Bone marrow (tissue), 2 donors: ENCODE results near the gene RIMBP3C.
"Not testable (repeated sequence)": the region's sequence is repeated elsewhere in the genome, so short reads cannot be mapped to it uniquely, and the experiment has no call there.

ENCODE experiments used
- DNase-seq, 2 donors: peaks; one replicate each; lab custom pipeline; 2025; lab: John Stamatoyannopoulos, UW

RIMBP3C gene, protein sequence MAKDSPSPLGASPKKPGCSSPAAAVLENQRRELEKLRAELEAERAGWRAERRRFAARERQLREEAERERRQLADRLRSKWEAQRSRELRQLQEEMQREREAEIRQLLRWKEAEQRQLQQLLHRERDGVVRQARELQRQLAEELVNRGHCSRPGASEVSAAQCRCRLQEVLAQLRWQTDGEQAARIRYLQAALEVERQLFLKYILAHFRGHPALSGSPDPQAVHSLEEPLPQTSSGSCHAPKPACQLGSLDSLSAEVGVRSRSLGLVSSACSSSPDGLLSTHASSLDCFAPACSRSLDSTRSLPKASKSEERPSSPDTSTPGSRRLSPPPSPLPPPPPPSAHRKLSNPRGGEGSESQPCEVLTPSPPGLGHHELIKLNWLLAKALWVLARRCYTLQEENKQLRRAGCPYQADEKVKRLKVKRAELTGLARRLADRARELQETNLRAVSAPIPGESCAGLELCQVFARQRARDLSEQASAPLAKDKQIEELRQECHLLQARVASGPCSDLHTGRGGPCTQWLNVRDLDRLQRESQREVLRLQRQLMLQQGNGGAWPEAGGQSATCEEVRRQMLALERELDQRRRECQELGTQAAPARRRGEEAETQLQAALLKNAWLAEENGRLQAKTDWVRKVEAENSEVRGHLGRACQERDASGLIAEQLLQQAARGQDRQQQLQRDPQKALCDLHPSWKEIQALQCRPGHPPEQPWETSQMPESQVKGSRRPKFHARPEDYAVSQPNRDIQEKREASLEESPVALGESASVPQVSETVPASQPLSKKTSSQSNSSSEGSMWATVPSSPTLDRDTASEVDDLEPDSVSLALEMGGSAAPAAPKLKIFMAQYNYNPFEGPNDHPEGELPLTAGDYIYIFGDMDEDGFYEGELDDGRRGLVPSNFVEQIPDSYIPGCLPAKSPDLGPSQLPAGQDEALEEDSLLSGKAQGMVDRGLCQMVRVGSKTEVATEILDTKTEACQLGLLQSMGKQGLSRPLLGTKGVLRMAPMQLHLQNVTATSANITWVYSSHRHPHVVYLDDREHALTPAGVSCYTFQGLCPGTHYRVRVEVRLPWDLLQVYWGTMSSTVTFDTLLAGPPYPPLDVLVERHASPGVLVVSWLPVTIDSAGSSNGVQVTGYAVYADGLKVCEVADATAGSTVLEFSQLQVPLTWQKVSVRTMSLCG (N-terminal part only)

DNA sequence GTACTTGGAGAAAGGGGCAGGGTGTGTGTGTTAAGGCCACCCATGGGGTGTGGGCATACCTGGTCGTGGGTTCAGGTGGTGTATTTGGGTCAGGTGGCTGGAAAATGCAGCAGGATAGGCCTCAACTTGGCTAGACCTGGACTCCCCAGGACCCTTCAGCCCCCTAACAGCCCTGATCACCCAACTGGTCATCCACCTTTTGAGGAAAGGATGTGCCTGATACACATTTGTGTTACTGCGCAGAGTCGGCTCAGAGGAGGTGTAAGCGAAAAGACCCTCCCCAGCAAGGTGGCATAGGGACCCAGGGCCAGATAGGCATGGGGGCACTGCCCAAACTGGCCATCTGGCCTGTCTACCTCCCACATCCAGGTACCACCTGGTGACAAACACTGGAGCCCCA lies at the start of gene RIMBP3C:
Gene RIMBP3C (minus strand): TSS at position 101 of the 400 bp plus-strand sequence. CDS start 485 bp downstream, outside the sequence.
- not testable (repeated sequence) for DNase-seq

- DNase-seq, result no peak
Observed at GRCh38 chr22:21599053-21599893, 48.0 kb upstream of the RIMBP3C start.

- no peak for DNase-seq
Observed at GRCh38 chr22:21598302-21598701, 47.0 kb upstream of the RIMBP3C start.

GRCh38 chr22:21596356-21597135 lies 45.3 kb upstream of the RIMBP3C start:
- DNase-seq, result not testable (repeated sequence)

- no peak for DNase-seq
Observed at GRCh38 chr22:21594865-21595452, 43.7 kb upstream of the RIMBP3C start.

DNA sequence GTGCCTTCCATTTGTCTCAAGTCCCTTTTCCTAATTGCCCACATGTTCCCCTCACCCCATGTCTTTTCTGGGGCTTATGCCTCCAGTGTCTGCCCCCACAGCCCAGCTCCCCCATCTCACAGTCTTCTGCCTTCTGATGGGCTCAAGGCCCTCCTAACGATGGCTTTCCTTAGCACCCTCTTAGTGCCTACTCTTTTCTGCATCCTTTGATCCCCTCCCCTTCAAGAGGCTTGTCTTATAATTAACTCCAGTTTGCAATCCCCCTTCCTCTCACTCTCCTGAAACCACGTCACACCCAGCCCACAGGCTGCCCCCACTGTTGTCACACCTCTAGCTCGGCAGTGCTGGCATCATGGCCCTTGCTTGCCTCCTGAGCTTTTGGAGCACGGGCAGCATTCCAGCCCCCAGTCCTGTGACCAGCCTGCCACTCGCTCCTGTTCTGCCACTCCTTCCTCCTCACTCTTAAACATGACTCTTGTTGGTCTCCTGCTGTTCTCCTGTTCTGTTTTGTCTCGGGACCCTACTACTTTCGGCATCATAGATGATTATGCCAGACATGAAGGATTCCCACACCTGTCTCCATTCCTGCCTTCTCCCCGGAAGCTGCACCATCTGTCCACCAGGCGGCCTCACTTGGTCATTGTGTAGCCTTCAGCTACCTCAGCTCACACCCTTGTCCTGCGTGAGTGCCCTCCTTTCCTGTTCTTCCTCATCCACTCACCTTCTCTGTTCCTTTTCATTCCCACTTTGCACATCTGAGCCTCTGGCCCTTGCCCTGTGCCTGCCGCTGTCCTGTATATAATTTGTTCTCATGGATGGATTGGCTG lies 42.4 kb upstream of the RIMBP3C start:
- DNase-seq, result no peak

DNA sequence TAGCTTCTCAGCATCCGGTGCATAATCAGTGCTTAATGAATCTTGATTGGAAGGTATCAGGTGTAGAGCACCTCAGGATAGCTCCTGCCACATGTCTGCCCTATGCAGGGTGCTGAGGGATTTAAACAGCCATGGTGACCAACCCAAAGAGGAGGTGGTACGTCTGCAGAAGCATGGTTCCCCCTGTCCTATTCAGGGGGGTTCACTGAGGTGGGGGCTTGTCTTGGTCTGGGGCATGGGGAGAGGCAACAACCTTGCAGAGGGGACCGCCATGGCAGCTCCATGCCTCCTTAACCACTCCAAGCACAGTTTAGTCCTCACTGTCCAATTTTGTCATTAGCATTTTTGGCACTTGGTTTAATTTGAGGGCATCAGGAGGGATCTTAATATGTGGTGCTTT lies 41.2 kb upstream of the RIMBP3C start:
- DNase-seq, result no peak

GRCh38 chr22:21591695-21592094 lies 40.4 kb upstream of the RIMBP3C start:
- DNase-seq, result no peak

- no peak for DNase-seq
Observed at GRCh38 chr22:21590809-21591641, 39.8 kb upstream of the RIMBP3C start.

DNA sequence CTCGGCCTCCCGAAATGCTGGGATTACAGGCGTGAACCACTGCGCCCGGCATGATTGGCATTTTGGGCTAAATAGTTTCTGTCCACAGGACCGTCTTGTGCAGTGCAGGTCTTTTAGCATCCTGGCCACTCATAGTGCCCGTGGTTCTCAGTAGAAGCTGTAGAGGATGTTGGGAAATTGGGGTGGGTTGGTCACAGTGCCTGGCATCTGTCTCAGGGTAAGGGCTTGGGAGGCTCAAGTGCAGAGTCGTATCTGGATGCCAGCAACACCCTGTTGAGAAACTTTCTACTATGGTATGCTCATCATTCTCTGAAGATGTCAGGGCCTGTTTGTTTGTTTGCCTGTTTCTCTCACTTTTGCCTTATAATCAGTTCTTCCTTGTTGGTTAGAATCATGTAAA lies 38.1 kb upstream of the RIMBP3C start:
- no peak for DNase-seq

- DNase-seq, result peak in 1 of 2 donors; percentile 44
Observed at GRCh38 chr22:21587803-21588611, 36.7 kb upstream of the RIMBP3C start.

DNA sequence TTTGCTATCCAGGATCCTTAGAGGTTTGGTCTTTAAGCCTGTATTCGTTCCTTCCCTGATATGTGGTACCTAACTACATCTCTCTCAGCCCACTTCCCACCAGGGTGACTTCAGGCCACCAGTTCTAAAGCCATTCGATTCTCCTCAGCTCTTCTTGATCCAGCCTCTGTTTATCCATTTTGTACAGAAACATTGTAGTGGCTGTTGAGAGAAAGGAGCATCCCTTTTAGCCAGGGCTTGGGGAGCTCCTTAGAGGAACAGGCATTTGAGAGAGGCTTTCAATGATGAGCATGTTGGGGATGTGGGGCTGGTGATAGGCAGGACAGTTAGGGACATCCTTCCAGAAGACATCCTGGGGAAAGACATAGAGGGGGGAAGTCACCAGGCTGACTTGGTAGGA lies 34.1 kb upstream of the RIMBP3C start:
- DNase-seq, result no peak

- DNase-seq, result no peak
Observed at GRCh38 chr22:21582801-21583740, 31.8 kb upstream of the RIMBP3C start.

- DNase-seq, result not testable (repeated sequence)
Observed at GRCh38 chr22:21581009-21581713, 29.9 kb upstream of the RIMBP3C start.

GRCh38 chr22:21580623-21581007 lies 29.4 kb upstream of the RIMBP3C start:
- DNase-seq, result not testable (repeated sequence)

- DNase-seq, result no peak
Observed at GRCh38 chr22:21579474-21579851, 28.2 kb upstream of the RIMBP3C start.
